Neural crest cell (in vitro differentiated cells): Measurements from ENCODE around the gene DNLZ. TPM values are rescaled to one million over a fixed set of nuclear protein-coding genes. Genes with fewer than 3 reads are reported as not detected.

Experiments
- DNase-seq: peaks from one replicate; pipeline ENCODE4 v3.0.0; 2021; ENCODE audit warnings: low read depth, mixed read lengths, low spot score
- H3K27ac Mint-ChIP-seq: one replicate; pipeline ENCODE4 v1.8.0; 2021; ENCODE audit warnings: mild to moderate bottlenecking, mixed read lengths; ENCODE audit not compliant: unreplicated experiment
- H3K27me3 Mint-ChIP-seq: 2 replicates; pipeline ENCODE4 v1.8.0; 2021; ENCODE audit warnings: low read depth, mild to moderate bottlenecking, mixed read lengths
- H3K36me3 Mint-ChIP-seq: 2 replicates; pipeline ENCODE4 v1.8.0; 2021; ENCODE audit warnings: low read depth, mild to moderate bottlenecking, mixed read lengths
- H3K4me1 Mint-ChIP-seq: 2 replicates; pipeline ENCODE4 v1.8.0; 2021; ENCODE audit warnings: mixed read lengths
- H3K4me3 Mint-ChIP-seq: one replicate; pipeline ENCODE4 v1.8.0; 2021; ENCODE audit warnings: mild to moderate bottlenecking, mixed read lengths
- H3K9me3 Mint-ChIP-seq: 2 replicates; pipeline ENCODE4 v1.8.0; 2021; ENCODE audit warnings: mixed read lengths
- total RNA-seq: library from RNA; stranded (reverse); gene quantifications from 2 replicates; pipeline ENCODE4 v1.2.1, GENCODE V29; 2021
- TF ChIP-seq, protein P1 (sequence below): fragments of 200-600 bp; sonication (generic); conservative IDR thresholded peaks from 2 replicates; pipeline ENCODE4 v1.5.0; 2021; ENCODE audit warnings: antibody characterized with exemption, mild to moderate bottlenecking

The DNLZ gene
- total RNA-seq, 1 donor from 2014 or later, result 21.3 TPM

- H3K27ac Mint-ChIP-seq, result no peak overlapping the region
Measured at GRCh38 chr9:136329211-136329627, 34.3 kb downstream of the DNLZ start.

DNA sequence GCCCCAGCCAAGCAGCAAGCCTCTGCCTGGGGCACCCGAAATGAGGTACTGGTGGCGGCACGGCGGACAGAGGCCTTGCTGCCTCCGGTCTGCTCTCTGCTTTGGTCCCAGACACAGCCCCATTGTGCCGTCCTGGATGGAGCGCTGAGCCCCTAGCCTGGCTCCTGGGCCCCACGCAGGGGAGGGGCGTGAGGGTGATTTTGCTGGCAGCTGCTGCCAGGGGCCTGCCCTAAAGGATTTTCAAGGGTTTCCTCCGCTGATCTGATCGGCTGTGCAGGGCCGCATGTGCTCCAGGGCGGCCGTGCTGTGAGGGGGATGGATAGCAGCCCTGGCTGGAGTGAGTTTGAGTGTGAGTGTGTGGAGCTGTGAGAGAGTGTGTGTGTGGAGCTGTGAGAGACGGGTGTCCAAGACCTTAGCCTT is 34.9 kb downstream of the DNLZ start:
- peak; percentile 67 for DNase-seq
- H3K9me3 Mint-ChIP-seq, result no peaks in the 10 kb centered on the region
- peak overlapping the region; percentile 94 for H3K4me3 Mint-ChIP-seq
- H3K27ac Mint-ChIP-seq, result peak overlapping the region; percentile 80
- TF ChIP-seq, protein P1, sequence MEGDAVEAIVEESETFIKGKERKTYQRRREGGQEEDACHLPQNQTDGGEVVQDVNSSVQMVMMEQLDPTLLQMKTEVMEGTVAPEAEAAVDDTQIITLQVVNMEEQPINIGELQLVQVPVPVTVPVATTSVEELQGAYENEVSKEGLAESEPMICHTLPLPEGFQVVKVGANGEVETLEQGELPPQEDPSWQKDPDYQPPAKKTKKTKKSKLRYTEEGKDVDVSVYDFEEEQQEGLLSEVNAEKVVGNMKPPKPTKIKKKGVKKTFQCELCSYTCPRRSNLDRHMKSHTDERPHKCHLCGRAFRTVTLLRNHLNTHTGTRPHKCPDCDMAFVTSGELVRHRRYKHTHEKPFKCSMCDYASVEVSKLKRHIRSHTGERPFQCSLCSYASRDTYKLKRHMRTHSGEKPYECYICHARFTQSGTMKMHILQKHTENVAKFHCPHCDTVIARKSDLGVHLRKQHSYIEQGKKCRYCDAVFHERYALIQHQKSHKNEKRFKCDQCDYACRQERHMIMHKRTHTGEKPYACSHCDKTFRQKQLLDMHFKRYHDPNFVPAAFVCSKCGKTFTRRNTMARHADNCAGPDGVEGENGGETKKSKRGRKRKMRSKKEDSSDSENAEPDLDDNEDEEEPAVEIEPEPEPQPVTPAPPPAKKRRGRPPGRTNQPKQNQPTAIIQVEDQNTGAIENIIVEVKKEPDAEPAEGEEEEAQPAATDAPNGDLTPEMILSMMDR, result no peak
- H3K4me1 Mint-ChIP-seq, result peaks cover 15% of the 10 kb centered on the region
- no peaks in the 10 kb centered on the region for H3K36me3 Mint-ChIP-seq
- peaks cover 3% of the 10 kb centered on the region for H3K27me3 Mint-ChIP-seq

More at GRCh38 chr9:136329211-136329627, 34.3 kb downstream of the DNLZ start:
- Mint-ChIP-seq H3K36me3 (no peaks in the 10 kb centered on the region), H3K27me3 (peaks cover 3% of the 10 kb centered on the region), H3K4me1 (peaks cover 15% of the 10 kb centered on the region), H3K4me3 (peak overlapping the region; percentile 94), H3K9me3 (no peaks in the 10 kb centered on the region)
- TF ChIP-seq, protein P1, result no peak
- no peak for DNase-seq

DNA sequence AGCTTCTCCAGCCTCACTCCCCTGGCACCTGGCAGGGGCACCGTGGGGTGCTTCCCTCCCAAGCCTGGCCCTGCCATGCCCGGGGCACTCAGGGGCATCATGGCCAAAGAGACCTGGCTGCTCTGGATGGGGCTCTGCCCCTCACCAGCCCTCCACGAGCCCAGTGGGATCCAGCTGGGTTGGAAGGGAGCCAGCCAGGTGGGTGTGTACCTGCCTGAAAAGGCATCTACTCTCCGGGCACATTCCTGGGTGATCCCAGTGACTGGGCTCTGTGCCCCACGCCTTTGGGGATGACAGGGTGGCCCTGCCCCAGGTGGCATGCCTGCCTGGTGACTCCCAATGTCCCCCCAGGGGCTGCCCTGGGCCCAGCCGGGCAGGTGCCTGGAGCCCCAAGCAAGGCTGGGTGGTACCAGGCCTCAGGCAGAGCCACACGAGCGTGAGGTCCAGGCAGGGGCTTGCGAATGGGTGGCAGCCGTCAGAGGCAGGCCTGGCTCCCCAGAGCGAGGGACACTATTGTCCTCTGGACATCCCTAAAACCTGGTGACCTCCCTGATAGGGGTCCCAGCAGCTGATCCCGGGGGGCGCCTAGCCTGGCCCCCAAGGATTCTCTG is 35.4 kb downstream of the DNLZ start:
- peaks cover 3% of the 10 kb centered on the region for H3K27me3 Mint-ChIP-seq
- H3K36me3 Mint-ChIP-seq, result no peaks in the 10 kb centered on the region
- no peaks in the 10 kb centered on the region for H3K9me3 Mint-ChIP-seq
- DNase-seq, result no peak
- TF ChIP-seq, protein P1, result no peak
- H3K4me1 Mint-ChIP-seq, result peaks cover 15% of the 10 kb centered on the region
- H3K27ac Mint-ChIP-seq, result peak overlapping the region; percentile 80
- peak overlapping the region; percentile 94 for H3K4me3 Mint-ChIP-seq

GRCh38 chr9:136327304-136327974 is 36.1 kb downstream of the DNLZ start, which contains the start of gene GPSM1:
GPSM1 (plus strand) TSS chr9:136327539; CDS start chr9:136327696, 157 bp downstream.
- H3K27ac Mint-ChIP-seq, result peak within 1 kb of the TSS; percentile 80
- DNase-seq, result no peak
- no peaks in the 10 kb centered on the region for H3K36me3 Mint-ChIP-seq
- peaks cover 15% of the 10 kb centered on the region for H3K4me1 Mint-ChIP-seq
- H3K27me3 Mint-ChIP-seq, result peaks cover 3% of the 10 kb centered on the region
- H3K9me3 Mint-ChIP-seq, result no peaks in the 10 kb centered on the region
- H3K4me3 Mint-ChIP-seq, result peak within 1 kb of the TSS; percentile 94
- TF ChIP-seq, protein P1, result peak; percentile 5

DNA sequence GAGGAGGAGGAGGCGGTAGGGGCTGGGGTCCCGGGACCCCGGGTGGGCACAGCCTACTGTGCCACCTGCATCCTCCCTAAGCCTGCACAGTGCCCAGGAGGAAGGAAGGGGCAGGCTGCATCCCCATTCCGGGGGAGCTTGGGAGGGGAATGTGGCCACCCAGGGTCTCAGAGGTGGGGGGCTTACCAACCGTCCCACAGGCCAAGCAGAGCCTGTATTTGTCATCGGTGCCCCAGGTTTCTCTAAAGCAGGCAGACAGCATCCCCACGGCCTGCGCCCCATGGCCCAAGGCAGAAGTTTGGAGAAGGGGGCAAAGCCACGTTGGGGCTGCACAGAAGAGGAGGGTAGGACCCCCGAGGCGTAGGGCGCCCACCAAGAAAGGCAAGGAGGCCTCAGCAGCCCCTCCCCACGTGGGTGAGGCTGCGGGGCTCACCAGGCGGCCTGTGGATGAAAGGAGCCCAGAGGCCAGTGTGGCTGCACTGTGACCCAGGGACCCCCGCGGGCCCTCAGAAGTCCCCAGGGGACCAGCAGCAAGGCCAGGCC is 36.7 kb downstream of the DNLZ start:
- peak overlapping the region; percentile 84 for H3K4me3 Mint-ChIP-seq

More for the DNA sequence above, 36.7 kb downstream of the DNLZ start:
- Mint-ChIP-seq H3K27ac (no peak overlapping the region), H3K9me3 (no peaks in the 10 kb centered on the region), H3K27me3 (peaks cover 3% of the 10 kb centered on the region), H3K4me1 (peaks cover 15% of the 10 kb centered on the region), H3K36me3 (no peaks in the 10 kb centered on the region)
- DNase-seq, result no peak
- TF ChIP-seq, protein P1, result no peak
